Fibroblast of the aortic adventitia (primary cell): Measurements from ENCODE around the gene RBP2. TPM values are rescaled to one million over a fixed set of nuclear protein-coding genes. Genes with fewer than 3 reads are reported as not detected.

Source experiments
- DNase-seq: peaks from one replicate; pipeline ENCODE4 v3.0.0-alpha.2; 2010; ENCODE audit warnings: low read depth
- H3K4me3 ChIP-seq: 2 replicates; pipeline ENCODE4 v1.5.1; 2011; ENCODE audit warnings: low read depth, mild to moderate bottlenecking, control low read depth, low read length, moderate library complexity
- total RNA-seq: library from RNA; depleted of rRNA; stranded (reverse); fragments of >200 nt; gene quantifications from 2 replicates; pipeline ENCODE4 v1.2.3, GENCODE V29; 2012; ENCODE audit warnings: low replicate concordance
- TF ChIP-seq, protein P1 (sequence below): IDR thresholded peaks from 2 replicates; pipeline ENCODE4 v1.5.1; 2011; ENCODE audit warnings: mild to moderate bottlenecking, low read length, control low read depth, inconsistent platforms; ENCODE audit not compliant: insufficient read depth

RBP2 gene
- total RNA-seq, 1 donor: not detected

DNA sequence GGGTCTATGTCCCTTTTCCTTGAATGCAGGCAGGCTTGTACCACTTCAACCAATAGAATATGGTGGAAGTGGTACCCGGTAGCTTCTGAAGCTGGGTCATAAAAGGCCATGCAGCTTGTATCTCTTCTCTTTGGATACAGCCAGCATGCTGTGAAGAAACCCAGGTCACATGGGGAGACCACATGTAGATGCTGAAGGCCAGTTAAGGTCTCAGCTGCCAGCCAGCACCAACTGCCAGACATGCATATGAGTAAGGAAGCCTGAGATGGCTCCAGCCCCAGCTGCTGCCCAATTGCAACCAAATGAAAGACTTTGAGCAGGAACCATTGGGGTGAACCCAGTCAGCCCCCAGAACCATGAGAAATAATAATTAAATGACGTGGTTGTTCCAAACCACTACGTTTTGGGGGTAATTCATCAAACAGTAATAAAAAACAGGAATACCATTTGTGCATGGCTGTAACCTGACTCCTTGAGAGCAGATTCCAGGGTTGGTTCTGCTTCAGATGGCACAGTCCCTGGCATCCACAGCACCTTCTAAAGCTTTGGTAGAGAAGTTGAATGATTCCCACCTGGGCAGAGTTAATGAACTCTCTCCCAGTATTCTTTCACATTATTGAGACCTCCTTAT, 3.8 kb downstream of the RBP2 start:
- TF ChIP-seq, protein P1, sequence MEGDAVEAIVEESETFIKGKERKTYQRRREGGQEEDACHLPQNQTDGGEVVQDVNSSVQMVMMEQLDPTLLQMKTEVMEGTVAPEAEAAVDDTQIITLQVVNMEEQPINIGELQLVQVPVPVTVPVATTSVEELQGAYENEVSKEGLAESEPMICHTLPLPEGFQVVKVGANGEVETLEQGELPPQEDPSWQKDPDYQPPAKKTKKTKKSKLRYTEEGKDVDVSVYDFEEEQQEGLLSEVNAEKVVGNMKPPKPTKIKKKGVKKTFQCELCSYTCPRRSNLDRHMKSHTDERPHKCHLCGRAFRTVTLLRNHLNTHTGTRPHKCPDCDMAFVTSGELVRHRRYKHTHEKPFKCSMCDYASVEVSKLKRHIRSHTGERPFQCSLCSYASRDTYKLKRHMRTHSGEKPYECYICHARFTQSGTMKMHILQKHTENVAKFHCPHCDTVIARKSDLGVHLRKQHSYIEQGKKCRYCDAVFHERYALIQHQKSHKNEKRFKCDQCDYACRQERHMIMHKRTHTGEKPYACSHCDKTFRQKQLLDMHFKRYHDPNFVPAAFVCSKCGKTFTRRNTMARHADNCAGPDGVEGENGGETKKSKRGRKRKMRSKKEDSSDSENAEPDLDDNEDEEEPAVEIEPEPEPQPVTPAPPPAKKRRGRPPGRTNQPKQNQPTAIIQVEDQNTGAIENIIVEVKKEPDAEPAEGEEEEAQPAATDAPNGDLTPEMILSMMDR: no peak
- H3K4me3 ChIP-seq: no peak overlapping the region
- no peak for DNase-seq

DNA sequence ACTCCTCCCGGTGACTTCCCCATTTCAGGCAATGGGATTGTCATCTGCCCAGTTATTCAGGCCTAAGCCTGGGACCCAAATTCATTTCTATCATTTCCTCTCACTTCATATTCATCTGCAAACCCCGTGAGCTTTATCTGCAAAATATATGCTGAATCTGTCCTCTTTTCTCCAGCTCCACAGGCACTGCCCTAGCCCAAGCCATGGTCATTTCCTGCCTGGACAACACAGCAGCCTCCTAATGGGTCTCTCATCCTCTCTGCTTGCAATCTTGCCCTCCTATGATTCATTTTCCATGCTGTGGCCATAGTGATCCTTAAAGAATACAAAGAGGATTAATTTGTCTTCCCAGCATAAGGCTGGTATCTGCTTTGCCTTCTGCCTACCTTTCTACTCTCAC, 6.1 kb downstream of the RBP2 start:
- TF ChIP-seq, protein P1: no peak
- no peak for DNase-seq
- no peak overlapping the region for H3K4me3 ChIP-seq

DNA sequence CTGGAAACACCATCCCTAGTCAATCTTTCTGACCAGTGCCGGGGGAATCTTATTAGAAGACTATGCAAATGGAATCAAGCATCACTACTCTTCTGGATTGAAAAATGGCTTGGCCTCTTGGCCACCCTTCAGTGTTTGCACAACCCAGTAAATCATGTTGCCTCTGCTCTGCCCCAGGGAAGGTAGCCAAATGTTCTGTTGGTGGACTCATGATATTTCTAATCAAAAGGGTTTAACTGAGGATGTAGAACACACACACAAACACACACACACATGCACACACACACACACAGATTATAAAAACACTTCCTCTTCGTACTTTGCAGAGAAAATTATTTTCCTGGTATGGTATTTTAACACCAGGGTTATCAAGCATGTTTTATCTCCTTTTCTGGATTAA, 7.9 kb downstream of the RBP2 start:
- no peak overlapping the region for H3K4me3 ChIP-seq
- DNase-seq: no peak
- TF ChIP-seq, protein P1: no peak

DNA sequence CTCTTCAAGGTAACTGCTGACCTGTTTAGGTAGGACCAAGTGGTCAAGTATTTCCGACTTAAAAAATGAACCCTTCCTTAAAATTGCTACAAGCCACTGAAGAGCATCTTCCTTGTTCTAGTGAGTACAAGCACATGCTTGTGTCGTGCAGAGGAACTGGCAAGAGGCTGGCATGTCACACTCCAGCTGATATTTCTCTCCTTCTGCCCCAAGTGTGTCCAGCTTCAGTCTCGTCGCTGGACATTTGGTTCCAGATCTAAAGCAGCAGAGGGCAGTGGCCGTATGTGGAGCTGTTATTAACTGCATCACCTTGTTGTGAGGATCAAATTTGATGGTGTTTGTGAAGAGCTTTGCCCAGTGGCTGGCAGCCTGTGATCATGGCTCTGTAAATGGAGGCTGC, 10.0 kb downstream of the RBP2 start:
- TF ChIP-seq, protein P1: no peak

DNA sequence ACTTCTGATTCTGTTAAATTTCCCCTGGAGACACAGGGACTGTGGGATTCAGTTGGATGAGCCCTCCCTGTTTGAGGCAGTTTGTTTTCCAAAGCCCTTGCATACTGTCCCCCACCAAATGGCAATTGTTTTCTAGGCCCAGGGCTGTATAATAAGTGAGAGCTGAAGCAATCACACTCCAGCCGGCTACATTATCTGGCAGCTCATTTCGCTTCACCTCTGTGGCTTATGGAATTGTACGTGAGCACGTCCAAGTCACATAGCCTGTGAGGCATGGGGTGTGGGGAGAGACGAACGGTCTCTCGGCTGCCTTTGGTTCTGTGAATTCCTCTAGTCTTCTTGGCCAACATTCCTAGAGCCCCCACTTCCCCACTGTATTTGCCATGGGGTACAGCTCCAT, 10.7 kb downstream of the RBP2 start:
- H3K4me3 ChIP-seq: no peak overlapping the region
- no peak for DNase-seq
- TF ChIP-seq, protein P1: no peak

More for the DNA sequence above, 10.0 kb downstream of the RBP2 start:
- no peak for DNase-seq
- H3K4me3 ChIP-seq: no peak overlapping the region

DNA sequence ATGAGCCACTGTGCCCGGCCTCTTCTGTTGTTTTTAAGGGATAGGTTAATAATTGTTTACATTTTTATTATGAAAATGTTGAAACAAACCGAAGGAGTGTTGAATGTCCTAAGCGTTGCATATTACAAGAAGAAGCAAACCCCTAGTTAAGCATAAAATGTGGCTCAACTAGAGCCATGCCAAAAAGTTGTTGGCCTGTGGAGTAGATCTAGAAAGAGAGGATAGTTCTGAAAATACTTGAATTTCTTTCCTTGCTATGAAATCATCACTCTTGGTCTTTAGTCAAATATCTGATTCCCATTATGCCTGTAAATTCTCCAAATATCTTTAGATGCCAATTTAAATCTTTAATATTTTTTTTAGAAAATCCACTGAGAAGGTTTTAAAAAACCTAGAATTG, 12.8 kb downstream of the RBP2 start:
- no peak for DNase-seq
- TF ChIP-seq, protein P1: no peak
- H3K4me3 ChIP-seq: no peak overlapping the region

DNA sequence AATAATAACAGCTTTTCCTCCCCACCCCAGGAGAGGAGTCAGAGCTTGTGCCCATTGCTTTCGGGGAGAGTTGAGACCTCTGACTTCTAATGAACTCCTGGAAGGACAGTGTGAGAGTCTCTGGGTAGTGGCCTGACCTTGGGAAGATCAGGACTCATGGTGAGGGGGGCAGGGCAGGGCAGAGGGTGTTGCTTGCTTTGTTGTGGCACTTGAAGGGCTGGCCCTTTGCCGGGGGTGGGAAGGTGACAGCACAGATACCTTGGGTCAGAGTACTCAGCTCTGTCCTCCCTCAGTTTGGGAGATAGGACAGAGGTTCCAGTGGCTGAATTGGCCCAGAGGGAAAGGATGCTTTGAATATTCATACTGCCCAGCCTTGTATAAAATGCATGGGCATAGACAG, 15.8 kb downstream of the RBP2 start:
- DNase-seq: no peak
- no peak overlapping the region for H3K4me3 ChIP-seq
- TF ChIP-seq, protein P1: no peak
